Tibial nerve (tissue), 4 donors: ENCODE measurements around the gene ALDH18A1. TPM values are rescaled to one million over a fixed set of nuclear protein-coding genes. Genes with fewer than 3 reads are reported as not detected.
"Not testable (repeated sequence)": the region's sequence is repeated elsewhere in the genome, so short reads cannot be mapped to it uniquely, and the experiment has no call there.

ENCODE experiments used
- DNase-seq, 2 donors: peaks; one replicate each; pipeline ENCODE4 v3.0.0-alpha.2; 2019; ENCODE audit warnings: low spot score in 2 of 2
- H3K27ac ChIP-seq, 4 donors: fragments of 200-600 bp; sonication (generic) in 3 of 4; one replicate each; pipeline ENCODE4 v1.5.1; 2017 to 2019; ENCODE audit warnings: mild to moderate bottlenecking in 1 of 4
- H3K27me3 ChIP-seq, 2 donors: fragments of 200-600 bp; sonication (generic) in 1 of 2; one replicate each; pipeline versions ENCODE4 v1.5.1 to v1.6.0; 2017 to 2019
- H3K36me3 ChIP-seq, 3 donors: fragments of 200-600 bp; sonication (generic); one replicate each; pipeline ENCODE4 v1.5.1; 2018 to 2019
- H3K4me1 ChIP-seq, 4 donors: fragments of 200-600 bp; sonication (generic) in 3 of 4; one replicate each; pipeline ENCODE4 v1.5.1; 2017 to 2019
- H3K4me3 ChIP-seq, 4 donors: fragments of 200-600 bp; sonication (generic) in 3 of 4; one replicate each; pipeline ENCODE4 v1.5.1; 2017 to 2019; ENCODE audit warnings: mild to moderate bottlenecking in 1 of 4, moderate library complexity in 1 of 4
- H3K9me3 ChIP-seq, 4 donors: fragments of 200-600 bp; sonication (generic) in 3 of 4; one replicate each; pipeline ENCODE4 v1.5.1; 2017 to 2019
- CTCF ChIP-seq, 5 experiments: fragments of 200-600 bp in 3 of 5; fragments of 450-650 bp in 2 of 5; sonication (generic) in 3 of 5; IDR thresholded peaks; one replicate each; pipeline ENCODE4 v1.5.1; 2016 to 2019; ENCODE audit warnings: antibody characterized with exemption in 5 of 5, mild to moderate bottlenecking in 3 of 5, moderate library complexity in 2 of 5
- EP300 ChIP-seq, 2 donors: sonication (generic); formaldehyde crosslinking; IDR thresholded peaks; one replicate each; pipeline ENCODE4 v1.6.1; 2017; ENCODE audit warnings: antibody characterized with exemption in 2 of 2, mild to moderate bottlenecking in 1 of 2
- POLR2A ChIP-seq, 2 donors: fragments of 450-650 bp; IDR thresholded peaks; one replicate each; pipeline ENCODE4 v1.6.1; 2017; ENCODE audit warnings: antibody characterized with exemption in 2 of 2, mild to moderate bottlenecking in 2 of 2, moderate library complexity in 2 of 2
- WGBS, 2 donors: methylation state at CpG; one replicate each; pipeline ENCODE4 v1.1.5; 2018; 5-methylcytosine and 5-hydroxymethylcytosine counted together
- total RNA-seq, 4 donors: library from RNA; depleted of rRNA; stranded (reverse); fragments of >200 nt; gene quantifications; one replicate each; pipeline ENCODE4 v1.1.0, GENCODE V29; 2016

ALDH18A1 gene
- total RNA-seq, 4 donors from 2014 or later, result 12.0 to 26.7 (median 17.3) TPM

- Histone ChIP-seq H3K27me3 (no peaks in the 10 kb centered on the region), H3K27ac (no peak overlapping the region), H3K36me3 (peaks cover 0 to 99% (median 10%) of the 10 kb centered on the region in 3 donors), H3K4me3 (no peak overlapping the region), H3K9me3 (no peaks in the 10 kb centered on the region), H3K4me1 (no peaks in the 10 kb centered on the region)
- no peak for DNase-seq
- TF ChIP-seq CTCF (IDR thresholded peaks at IDR 0.05) (no peak), POLR2A (IDR thresholded peaks at IDR 0.05) (no peak), EP300 (IDR thresholded peaks at IDR 0.05) (no peak)
- 91 to 94% methylated on average over 10 of the region's 10 CpGs for WGBS, 2 donors
Measured at GRCh38 chr10:95637140-95637539, 19.4 kb downstream of the ALDH18A1 start.

GRCh38 chr10:95635319-95635733 is 21.2 kb downstream of the ALDH18A1 start:
- TF ChIP-seq POLR2A (IDR thresholded peaks at IDR 0.05) (no peak), EP300 (IDR thresholded peaks at IDR 0.05) (no peak), CTCF (IDR thresholded peaks at IDR 0.05) (no peak)
- Histone ChIP-seq H3K36me3 (peaks cover 0 to 98% (median under 1%) of the 10 kb centered on the region in 3 donors), H3K4me3 (no peak overlapping the region), H3K27ac (no peak overlapping the region), H3K27me3 (no peaks in the 10 kb centered on the region), H3K4me1 (no peaks in the 10 kb centered on the region), H3K9me3 (no peaks in the 10 kb centered on the region)
- 79 to 89% methylated on average over 2 of the region's 2 CpGs for WGBS, 2 donors
- DNase-seq, result no peak

- H3K4me3 ChIP-seq, result no peak overlapping the region
- H3K4me1 ChIP-seq, result no peaks in the 10 kb centered on the region
- no peak overlapping the region for H3K27ac ChIP-seq
- peaks cover 0 to 98% (median 13%) of the 10 kb centered on the region in 3 donors for H3K36me3 ChIP-seq
- 79 to 90% methylated on average over 1 of the region's 1 CpG for WGBS, 2 donors
- no peak for TF ChIP-seq EP300 (IDR thresholded peaks at IDR 0.05)
- no peak for TF ChIP-seq POLR2A (IDR thresholded peaks at IDR 0.05)
- TF ChIP-seq CTCF (IDR thresholded peaks at IDR 0.05), result no peak
- H3K9me3 ChIP-seq, result no peaks in the 10 kb centered on the region
- no peaks in the 10 kb centered on the region for H3K27me3 ChIP-seq
- no peak for DNase-seq
Measured at GRCh38 chr10:95628786-95629185, 27.7 kb downstream of the ALDH18A1 start.

GRCh38 chr10:95626500-95626899 is 30.0 kb downstream of the ALDH18A1 start:
- Histone ChIP-seq H3K27me3 (no peaks in the 10 kb centered on the region), H3K4me1 (no peaks in the 10 kb centered on the region), H3K9me3 (no peaks in the 10 kb centered on the region), H3K36me3 (peaks cover 0 to 97% (median 16%) of the 10 kb centered on the region in 3 donors), H3K27ac (no peak overlapping the region), H3K4me3 (no peak overlapping the region)
- 94 to 96% methylated on average over 4 of the region's 4 CpGs for WGBS, 2 donors
- no peak for DNase-seq
- TF ChIP-seq EP300 (IDR thresholded peaks at IDR 0.05) (no peak), POLR2A (IDR thresholded peaks at IDR 0.05) (no peak), CTCF (IDR thresholded peaks at IDR 0.05) (no peak)

GRCh38 chr10:95620415-95620814 is 36.1 kb downstream of the ALDH18A1 start:
- not testable (repeated sequence) for H3K27me3 ChIP-seq, H3K4me3 ChIP-seq, H3K27ac ChIP-seq, DNase-seq, H3K4me1 ChIP-seq, H3K9me3 ChIP-seq
- WGBS, 2 donors, result 89 to 90% methylated on average over 5 of the region's 5 CpGs
- H3K36me3 ChIP-seq, result peaks cover 0 to 96% (median 11%) of the 10 kb centered on the region in 3 donors

- H3K9me3 ChIP-seq, result no peaks in the 10 kb centered on the region
- peaks cover 0 to 96% (median 18%) of the 10 kb centered on the region in 3 donors for H3K36me3 ChIP-seq
- no peak overlapping the region for H3K27ac ChIP-seq
- H3K27me3 ChIP-seq, result no peaks in the 10 kb centered on the region
- no peak for DNase-seq
- H3K4me3 ChIP-seq, result no peak overlapping the region
- H3K4me1 ChIP-seq, result no peaks in the 10 kb centered on the region
- 81 to 92% methylated on average over 4 of the region's 4 CpGs for WGBS, 2 donors
- TF ChIP-seq POLR2A (IDR thresholded peaks at IDR 0.05) (no peak), EP300 (IDR thresholded peaks at IDR 0.05) (no peak), CTCF (IDR thresholded peaks at IDR 0.05) (no peak)
Measured at GRCh38 chr10:95618101-95618500, 38.4 kb downstream of the ALDH18A1 start.
